NCI-H1417 (cell line): ENCODE measurements around the gene CD82.

Experiments
- DNase-seq, 3 experiments: peaks; one replicate each; lab custom pipeline; 2025; lab: John Stamatoyannopoulos, UW

CD82 gene

DNA sequence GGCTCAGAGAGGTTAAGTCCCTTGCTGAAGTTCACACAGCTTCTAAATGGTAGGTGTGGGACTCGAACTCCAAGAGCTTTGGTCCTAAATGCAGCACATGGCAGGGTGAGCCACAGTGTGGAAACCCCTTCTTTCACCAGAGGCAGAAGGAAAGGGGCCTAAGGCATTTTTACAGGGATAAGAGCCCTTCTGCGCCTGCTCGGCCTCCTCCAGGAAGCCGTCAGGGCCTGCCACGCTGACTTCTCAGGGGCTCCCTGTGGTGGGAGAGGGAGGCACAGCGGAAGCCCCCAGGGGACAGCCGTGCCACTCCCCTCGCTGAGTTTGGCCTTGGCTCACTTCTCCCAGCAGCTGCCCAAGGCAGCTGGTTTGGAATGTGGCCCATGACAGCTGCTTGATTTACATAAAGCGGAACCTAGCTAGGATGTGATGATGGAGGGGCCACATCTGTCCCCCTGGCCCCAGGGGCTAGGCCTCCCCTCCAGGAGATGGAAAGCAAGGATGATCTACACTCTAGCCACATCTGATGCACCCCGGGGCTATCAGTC lies 35.4 kb downstream of the CD82 start:
- DNase-seq, result no peak

DNA sequence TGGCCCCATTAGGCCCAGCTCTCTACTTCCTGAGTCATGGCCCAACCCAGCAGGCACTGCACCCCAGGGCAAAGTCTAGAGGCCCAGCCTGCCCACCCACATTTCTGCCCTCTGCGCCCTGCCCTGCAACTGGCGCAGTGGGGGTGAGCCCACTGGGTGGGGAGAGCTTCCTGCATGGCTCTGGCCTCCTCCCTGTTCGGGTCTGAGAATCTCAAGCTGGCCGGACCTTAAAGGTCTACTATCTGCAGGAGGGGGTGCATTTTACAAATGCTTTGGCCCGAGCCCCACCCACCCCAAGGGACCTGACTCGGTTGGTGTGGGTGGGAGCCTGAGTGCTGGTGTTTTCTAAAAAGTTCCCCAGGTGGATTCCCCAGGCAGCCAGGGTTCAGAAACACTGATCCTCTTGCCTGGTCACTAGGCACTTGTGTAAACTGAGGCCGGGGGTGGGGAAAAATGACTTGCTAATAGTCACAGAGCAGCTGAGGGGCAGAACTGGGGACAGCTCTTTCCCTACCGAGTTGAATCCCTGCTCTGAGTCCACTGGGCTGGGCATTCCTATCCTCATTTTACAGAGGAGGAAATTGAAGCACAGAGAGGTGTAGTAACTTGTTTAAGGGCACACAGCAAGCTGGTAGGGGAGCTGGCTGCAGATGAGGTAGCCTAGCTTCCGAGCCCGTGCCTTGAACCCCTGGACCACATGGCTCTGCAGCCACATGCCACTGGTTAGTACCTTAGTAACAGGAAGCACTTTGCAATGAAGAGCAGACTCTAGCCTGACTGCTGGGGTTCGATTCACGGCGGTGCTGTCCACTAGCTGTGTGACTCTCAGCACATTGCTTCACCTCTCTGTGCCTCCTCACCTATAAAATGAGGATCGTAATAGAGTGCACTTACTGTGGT lies 36.3 kb downstream of the CD82 start:
- DNase-seq, result no peak

DNA sequence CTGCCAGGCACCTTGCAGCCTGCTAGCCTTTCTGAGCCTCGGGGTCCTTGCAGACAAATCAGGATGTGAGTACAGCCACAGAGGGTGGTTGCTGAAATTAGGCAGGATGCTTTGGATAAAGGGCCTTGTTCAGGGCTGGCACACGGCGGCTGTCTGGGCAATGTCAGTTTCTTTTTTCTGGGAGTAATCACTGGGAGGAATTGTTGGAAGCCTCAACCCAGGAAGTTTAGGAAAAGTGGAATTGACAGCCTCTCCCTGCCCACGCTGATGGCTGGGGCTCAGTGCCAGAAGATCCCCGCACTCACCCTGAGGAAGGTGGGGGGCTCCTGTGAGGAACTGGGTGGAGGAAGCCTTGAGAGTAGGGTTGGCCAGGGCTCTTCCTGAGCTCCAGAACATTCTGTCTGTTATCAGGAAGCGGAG lies 37.4 kb downstream of the CD82 start:
- no peak for DNase-seq

DNA sequence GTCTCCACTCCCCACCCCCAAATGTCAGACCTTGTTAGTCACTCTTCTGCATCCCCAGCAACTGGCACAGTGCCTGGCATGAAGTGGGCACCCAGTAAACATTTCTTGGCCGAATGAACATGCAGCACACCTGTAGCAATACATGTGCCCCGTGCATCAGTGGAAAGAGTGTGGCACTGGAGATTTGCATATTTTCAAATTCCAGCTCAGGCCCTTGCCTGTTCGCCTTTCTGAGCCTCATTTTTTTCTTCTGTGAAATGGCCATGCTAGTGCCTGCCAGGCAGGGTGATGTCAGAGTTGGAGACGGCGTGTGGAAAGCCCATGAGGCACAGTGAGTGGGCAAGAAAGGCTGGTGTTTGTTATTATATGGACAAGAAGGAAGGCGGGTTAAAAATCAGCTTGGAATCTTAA lies 38.7 kb downstream of the CD82 start:
- DNase-seq, result peak in 1 of 3 experiments; percentile 8

DNA sequence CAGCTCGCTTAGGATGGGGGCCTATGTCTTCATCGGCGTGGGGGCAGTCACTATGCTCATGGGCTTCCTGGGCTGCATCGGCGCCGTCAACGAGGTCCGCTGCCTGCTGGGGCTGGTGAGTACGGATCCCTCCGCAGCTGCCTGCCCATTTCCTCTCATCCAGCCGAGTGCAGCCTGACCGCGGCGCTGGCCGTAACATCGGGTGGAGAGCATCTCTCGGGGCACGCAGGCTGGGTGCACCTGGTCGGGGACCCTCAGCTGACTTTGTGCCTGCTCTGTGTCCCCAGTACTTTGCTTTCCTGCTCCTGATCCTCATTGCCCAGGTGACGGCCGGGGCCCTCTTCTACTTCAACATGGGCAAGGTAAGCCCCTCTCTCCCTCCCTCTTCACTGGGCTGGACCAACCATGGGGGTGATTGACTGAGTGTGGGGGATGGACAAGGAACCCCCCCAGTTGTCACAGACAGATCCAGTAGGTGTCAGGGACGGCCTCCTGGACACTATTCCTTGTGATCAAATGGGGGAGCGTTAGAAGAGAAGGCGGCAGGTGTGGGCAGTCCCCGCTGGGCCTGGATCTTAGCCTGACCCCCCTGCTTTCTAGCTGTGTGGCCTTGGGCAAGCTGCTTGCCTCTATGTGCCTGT lies 39.7 kb downstream of the CD82 start:
- no peak for DNase-seq

DNA sequence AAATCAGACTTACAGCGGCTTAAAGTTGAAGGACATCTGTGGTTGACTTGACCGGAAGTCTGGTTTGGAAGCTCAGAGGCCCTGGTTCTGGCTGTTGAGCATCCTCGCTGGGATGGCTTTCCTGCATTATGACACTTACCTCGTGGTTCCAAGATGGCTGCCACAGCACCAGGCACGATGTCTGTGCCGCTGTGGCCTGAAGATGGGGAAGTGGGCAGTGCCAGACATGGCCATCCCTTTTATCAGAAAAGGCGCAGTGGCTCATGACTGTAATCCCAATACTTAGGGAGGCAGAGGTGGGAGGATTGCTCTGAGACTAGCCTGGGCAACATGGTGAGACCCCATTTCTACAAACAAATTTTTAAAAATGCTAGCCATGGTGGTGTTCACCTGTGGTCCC lies 40.5 kb downstream of the CD82 start:
- no peak for DNase-seq

DNA sequence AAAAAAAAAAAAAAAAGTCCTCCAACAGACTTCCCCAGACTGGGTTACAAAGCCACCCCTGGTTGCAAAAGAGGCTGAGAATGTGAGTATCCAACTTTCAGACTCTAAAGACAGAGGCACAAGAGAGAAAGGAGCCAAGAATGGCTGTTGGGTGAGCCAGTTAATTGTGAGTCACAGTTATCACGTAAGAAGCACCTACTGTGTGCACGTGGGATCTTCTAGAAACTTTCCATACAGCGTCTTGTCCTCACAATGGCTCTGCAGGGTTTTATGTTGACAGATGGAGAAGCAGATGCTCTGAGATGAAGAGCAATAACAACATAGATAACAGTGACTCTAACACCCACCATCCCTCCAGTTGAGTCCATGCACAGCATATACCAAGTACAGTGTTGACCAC lies 41.0 kb downstream of the CD82 start:
- no peak for DNase-seq

DNA sequence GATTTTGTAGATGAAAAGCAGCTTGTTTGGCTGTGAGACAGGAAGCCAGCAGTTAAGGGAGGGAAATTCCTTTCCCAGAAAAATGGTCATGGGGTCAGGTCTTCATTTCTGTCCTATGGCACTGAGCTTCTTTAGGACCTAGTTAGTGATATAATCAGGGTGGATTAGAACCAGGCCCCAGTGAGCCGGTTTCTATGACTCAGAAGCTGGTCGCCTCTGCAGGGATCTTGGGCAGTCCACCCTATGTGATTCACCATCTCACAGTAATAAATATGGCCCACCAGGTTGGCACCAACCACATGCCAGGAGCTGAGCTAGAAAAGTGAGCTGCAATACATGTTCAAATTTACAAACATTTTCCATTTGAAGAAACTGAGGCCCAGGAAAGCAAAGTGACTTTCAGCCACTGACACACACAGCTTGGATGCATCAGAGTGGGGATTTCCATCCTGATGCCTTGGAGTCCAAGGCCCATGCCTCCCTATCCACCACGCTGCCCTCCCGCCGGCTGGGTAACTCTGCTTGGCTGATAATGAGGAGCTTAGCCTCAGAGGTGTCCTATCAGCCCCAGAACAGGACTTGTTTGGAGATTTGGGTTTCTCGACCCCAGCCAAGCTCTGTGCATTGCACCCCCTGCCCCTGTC lies 42.0 kb downstream of the CD82 start:
- DNase-seq, result no peak

DNA sequence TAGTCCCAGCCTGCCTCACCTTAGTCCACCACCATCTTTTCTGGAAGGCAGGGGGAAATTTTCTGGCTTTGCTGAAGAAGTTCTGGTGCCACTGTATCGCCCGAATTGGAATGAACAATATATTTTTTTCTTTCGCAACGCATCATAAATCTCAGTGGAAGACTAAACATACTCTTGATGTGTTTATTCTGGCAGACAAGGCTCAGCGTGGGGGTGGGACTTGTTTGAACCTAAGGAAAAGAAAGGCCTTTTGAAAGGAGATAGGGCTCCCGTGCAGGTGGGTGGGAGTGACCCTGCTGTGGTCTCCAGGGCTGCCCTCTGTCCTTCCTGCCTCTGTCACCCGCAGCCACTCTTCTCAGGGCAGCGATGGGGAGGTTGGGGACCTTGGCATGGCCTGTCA lies 42.5 kb downstream of the CD82 start:
- peak in 2 of 3 experiments; percentile 8 to 30 for DNase-seq

DNA sequence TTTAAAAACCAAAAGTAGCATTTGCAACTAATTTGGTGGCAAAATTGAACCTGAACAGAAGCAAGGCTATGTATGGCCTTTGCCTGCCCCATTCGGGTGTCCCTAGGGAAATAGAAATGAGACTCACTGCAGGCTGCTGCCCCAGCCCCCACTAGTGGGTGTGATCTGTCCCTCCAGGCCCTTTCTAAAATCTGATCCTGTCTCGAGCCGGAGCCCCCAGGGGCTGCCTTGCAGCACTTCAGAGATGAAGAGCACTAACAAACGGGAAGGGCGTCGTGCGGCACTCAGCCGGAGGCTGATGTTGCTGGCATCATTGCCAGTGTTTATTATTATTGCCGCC lies 43.2 kb downstream of the CD82 start:
- DNase-seq, result peak in 2 of 3 experiments; percentile 8 to 31

DNA sequence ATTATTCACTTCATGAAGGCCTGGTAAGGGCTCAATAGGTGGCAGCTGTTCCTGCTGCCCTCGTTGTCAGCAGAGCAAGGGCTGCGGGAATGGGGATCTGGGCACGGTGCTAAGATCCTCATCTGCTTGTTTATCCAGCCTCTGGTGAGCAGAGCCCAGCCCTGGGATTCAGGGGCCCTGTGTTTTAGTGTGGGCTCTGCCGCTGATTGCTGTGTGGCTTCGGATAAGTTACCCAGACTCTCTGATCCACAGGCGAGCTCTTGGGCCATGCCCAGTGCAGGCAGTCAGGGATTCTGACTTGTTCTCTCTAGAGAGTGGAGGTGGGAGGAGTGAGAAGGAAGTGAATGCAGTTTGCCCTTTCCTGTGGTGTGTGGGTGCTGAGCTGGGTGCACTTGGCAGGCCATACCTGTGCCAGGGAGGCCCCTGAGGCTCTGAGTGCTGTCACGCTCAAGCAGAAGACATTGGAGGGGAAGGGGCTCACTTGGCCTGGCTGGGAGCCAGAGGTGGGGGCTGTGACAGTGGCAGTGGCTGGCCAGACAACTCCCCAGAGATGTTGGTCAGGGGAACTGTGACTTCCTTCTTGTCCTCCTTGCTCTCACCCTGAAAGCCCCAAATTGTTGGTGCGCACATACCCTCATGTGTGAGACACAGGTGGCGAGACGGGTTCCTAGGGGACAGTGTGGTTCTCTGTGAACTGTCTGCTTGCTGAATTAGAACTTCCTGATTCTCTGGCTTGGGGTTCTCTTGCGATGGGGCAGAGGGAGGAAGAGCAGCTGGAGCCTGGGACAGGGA lies 43.7 kb downstream of the CD82 start:
- no peak for DNase-seq

DNA sequence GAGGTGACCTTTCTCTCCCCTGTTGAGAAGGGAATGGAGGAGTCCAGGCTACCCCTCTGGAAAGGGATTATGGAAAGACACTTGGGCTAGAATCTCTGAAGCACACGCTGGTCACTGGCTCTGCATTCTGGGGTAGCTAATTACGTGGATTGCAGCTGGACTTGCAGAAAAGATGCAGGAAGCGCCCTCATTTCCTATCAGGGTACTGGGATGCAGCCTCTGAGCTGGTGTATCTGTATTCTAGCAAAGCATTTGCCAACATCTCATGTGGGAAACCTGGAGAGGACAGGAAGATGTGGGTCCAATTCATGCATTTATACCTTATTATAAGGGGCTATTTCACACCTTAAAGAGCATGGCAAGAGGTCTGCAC lies 44.3 kb downstream of the CD82 start:
- DNase-seq, result no peak

DNA sequence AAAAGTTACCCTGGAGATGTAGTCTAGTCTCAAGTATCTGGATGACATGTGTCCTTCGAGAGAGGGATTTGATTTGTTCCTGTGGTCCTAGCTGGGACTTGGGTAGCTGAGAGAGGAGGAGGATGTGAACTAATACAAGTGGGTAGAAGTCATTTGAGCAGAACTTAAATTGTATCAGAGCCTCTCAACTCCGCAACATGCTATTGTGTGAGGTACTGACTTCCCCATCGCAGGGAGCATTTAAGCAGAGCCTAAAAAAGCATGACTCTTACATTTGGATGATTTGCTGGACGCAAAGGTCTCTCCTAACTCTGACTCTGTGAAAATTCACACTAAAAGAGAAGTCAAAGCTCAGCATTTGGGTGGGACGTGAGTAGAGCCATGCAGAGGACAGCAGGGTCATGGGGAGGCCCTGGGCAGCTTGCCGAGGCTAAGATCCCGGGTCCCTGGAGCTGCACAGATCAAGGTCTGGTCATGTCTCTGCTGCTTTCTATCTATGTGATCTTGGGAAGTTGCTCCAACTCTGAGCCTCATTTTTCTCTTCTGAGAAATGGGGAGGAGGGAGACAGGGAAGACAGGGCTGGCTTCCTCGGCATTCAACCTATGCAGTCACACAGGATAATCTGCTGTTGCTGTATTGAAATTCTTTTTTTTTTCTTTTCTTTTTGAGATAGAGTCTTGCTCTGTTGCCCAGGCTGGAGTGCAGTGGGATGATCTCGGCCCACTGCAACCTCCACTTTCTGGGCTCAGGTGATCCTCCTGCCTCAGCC lies 44.9 kb downstream of the CD82 start:
- DNase-seq, result no peak

DNA sequence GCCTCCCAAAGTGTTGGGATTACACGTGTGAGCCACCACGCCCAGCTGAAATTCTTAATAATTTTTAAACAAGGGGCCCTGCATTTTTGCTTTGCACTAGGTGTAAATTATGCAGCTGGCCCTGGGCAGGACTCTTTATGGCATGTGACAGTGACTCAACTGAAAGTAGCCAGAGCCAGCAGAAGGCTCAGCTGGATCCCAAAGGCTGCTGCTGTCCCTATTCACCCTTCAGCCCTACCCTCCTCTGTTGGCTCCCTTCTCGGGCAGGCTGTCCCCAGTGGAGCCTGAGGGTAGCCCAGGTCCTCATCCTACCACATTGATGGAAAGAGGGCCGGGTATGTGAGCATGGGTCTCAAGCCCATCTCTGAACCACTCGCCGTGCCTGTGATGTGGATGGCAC lies 45.6 kb downstream of the CD82 start:
- no peak for DNase-seq

DNA sequence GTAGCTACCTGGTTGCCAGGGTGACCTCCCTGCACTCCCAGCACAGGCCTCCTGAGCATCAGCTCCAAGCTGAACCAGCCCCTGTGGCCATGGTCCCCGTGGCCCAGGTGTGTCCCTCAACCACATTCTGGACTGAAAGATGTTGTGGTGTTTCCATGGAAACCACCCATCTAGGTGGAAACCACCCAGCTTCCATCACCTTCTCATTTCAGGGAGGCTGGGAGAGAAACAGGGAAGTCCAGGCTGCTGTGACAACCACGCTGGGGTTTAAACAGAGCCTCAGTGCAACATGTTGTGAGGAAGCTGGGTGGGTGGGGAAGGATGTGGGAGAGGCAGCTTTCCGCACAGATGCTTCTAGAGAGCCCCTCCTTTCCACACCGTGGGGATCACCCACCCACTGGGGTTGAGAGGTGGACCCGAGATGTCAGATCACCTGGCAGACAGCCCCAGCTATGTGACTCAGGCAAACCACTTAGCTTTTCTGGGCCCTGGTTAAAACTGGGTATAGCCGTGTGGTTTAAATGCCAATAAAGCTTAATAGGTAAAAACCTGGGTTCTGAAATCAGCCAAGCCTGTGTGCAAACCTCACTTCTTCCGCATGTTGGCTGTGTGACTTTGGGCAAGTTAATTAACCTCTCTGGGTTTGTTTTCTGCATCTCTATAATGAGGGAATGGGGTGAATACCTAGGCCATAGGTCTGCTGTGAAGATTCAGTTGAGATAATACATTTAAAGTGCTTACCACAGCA lies 46.4 kb downstream of the CD82 start:
- no peak for DNase-seq

DNA sequence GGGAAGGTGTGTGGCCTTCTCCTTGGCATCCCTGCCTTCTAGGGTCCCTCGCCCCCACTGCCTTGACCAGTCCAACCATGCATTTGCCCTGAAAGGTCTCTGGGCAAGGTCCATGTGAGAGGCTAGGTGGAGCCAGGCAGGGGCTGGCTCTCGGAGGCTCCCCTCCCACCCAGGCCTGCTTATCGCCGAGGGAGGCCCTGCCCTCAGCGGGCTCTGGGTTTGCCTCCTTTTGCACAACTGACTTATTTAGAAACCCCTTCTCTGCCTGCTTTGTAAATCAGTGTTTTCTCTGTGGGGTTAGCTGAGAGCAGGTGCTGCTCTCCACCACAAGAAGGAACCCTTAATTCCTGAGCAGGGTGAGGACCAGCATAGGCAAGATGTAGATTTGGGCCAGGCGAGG lies 47.7 kb downstream of the CD82 start:
- no peak for DNase-seq

DNA sequence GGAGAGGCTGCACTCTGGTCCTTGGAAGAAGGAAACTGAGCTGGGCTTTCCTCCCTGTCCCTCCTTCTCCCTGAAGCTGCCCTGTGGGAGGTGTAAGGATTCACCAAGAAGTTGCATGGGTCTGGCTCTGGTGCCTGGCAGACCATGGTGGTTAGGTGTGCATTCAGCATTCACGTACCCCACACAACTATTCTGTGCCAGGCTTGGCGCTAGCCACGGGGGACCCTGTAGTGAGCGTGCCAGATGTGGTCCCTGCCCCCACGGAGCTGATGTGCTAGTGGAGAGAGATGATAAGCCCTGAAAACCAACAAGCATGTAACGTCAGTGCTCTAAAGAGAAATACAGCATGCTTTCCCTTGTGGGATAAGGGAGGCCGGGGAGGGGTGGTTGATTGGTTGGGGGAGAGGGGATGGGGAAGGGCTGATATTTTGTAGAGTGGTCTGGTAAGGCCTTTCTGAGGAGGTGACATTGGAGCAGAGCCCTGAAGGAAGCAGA lies 48.9 kb downstream of the CD82 start:
- DNase-seq, result no peak

DNA sequence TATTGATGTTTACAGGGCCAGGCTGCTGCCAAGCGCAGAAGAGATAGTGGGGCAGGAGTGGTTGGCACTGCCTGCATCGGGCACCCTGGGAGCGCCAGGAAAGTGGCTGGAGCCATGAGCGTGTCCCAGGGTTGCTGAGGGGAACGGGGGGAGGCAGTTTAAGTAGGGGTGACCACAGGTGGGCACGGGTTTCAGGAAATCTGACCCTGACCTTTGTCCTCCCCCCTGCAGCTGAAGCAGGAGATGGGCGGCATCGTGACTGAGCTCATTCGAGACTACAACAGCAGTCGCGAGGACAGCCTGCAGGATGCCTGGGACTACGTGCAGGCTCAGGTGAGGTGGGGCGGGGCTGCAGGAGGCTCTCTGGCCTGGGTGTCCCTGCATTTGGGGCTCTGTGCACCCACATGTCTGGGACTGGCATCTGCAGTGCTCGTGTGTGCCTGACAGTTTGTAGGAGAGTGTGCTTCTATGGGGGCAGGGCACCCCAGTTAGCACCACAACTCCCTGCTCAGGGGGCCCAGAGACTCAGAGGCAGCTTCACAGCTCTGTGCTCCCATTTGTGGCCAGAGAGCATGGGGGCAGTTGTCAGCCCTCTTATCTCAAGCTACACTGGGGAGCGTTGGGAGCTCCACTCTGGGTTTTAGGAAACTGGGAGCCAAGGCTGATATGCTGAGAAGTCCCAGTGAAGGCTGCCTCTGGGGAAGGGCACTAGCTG lies 49.7 kb downstream of the CD82 start:
- no peak for DNase-seq

DNA sequence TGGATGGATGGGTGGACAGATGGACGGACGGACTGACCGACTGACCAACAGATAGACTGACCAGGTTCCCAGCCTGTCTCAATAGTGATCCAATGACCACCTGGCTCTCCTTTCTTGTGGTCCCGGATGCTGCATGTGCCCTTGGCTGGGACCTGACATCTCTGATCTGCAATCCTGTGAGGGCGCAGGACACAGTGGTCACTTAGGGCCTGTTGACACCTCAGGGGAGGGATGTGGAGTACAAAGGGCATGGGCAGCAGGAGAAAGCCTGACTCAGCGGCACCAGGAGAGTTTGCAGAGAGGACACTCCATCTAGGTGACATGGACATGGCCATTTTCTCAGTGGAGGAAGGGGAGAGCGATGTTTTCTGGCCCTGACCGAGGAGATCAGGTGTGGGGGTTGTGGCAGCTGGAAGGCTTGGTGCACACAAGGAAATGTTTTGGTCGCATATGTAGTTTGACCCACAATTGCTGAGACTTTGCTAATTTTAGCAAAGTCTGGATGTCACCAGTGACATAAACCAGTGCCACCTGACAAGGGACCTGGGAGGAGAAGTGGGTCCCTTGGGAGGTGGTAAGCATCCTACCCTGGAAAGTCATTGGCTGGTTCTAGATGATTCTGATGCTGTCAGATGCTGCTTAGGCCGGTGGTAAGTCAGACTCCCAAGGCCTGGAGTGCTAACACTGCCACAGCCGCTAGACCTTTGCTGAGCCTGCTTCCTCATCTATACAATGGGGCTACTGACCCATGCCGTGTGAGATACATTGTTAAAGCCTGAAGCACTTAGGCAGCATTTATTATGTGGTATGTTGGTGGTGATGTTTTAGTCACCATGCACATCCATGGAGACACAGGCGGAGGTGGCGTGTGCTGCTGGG lies 50.7 kb downstream of the CD82 start:
- DNase-seq, result no peak
